Measurements from ENCODE around the gene SPATA9.
"Not testable (repeated sequence)": the region's sequence is repeated elsewhere in the genome, so short reads cannot be mapped to it uniquely, and the experiment has no call there.

The SPATA9 gene

GRCh38 chr5:95646569-95647431 is 36.0 kb downstream of the SPATA9 start, which contains the start of gene RFESD:
RFESD (plus strand) TSS chr5:95646777; CDS start chr5:95652272, 5,495 bp downstream.
- in situ Hi-C loops (cut with MboI; ENCODE audit: low pct_unique_long_range_greater_than_20kb, low sequenced_read_pairs, unreplicated experiment) = no loop called here
- no peak for TF ChIP-seq CTCF (IDR thresholded peaks at IDR 0.05; ENCODE audit: extremely low read depth, insufficient read depth, missing control alignments)
- peak; percentile 89 for DNase-seq (ENCODE audit: low spot score)

- DNase-seq (ENCODE audit: low spot score); in situ Hi-C loops (cut with MboI; ENCODE audit: low pct_unique_long_range_greater_than_20kb, low sequenced_read_pairs, unreplicated experiment): not testable (repeated sequence)
These were observed 36.6 kb downstream of the SPATA9 start for GRCh38 chr5:95646226-95646568.

GRCh38 chr5:95644351-95645042 is 38.3 kb downstream of the SPATA9 start:
- in situ Hi-C loops (cut with MboI; ENCODE audit: low pct_unique_long_range_greater_than_20kb, low sequenced_read_pairs, unreplicated experiment) = no loop called here
- TF ChIP-seq CTCF (IDR thresholded peaks at IDR 0.05; ENCODE audit: extremely low read depth, insufficient read depth, missing control alignments) = peak; percentile 76
- DNase-seq (ENCODE audit: low spot score) = peak; percentile 38

- no peak for DNase-seq (ENCODE audit: low spot score)
- in situ Hi-C loops (cut with MboI; ENCODE audit: low pct_unique_long_range_greater_than_20kb, low sequenced_read_pairs, unreplicated experiment) = no loop called here
- no peak for TF ChIP-seq CTCF (IDR thresholded peaks at IDR 0.05; ENCODE audit: extremely low read depth, insufficient read depth, missing control alignments)
These were observed 39.6 kb downstream of the SPATA9 start for GRCh38 chr5:95643152-95643551.

GRCh38 chr5:95641741-95642220 is 41.0 kb downstream of the SPATA9 start:
- no peak for DNase-seq (ENCODE audit: low spot score)
- in situ Hi-C loops (cut with MboI; ENCODE audit: low pct_unique_long_range_greater_than_20kb, low sequenced_read_pairs, unreplicated experiment) = no loop called here

DNA sequence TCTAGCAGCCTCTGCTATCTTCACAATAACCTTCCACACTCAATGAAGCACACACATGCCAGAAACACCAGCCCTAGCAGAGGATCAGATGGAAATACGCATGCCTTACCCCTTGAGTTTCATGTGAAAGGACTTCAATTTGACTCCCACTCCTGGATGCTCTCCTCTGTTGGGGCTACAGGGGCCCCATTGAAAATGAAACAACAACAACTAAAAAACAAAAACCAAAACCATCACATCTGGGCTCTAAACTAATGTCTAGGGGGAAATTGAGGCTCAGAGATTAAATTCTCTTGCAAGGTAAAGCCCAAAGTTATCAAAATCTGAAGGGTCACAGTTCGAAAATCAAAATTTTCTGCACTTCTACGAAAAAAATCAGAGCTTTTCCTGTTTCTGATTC is 44.2 kb downstream of the SPATA9 start:
- no peak for TF ChIP-seq CTCF (IDR thresholded peaks at IDR 0.05; ENCODE audit: extremely low read depth, insufficient read depth, missing control alignments)
- no peak for DNase-seq (ENCODE audit: low spot score)
- in situ Hi-C loops (cut with MboI; ENCODE audit: low pct_unique_long_range_greater_than_20kb, low sequenced_read_pairs, unreplicated experiment) = no loop called here

More at GRCh38 chr5:95641741-95642220, 41.0 kb downstream of the SPATA9 start:
- TF ChIP-seq CTCF (IDR thresholded peaks at IDR 0.05; ENCODE audit: extremely low read depth, insufficient read depth, missing control alignments) = no peak

DNA sequence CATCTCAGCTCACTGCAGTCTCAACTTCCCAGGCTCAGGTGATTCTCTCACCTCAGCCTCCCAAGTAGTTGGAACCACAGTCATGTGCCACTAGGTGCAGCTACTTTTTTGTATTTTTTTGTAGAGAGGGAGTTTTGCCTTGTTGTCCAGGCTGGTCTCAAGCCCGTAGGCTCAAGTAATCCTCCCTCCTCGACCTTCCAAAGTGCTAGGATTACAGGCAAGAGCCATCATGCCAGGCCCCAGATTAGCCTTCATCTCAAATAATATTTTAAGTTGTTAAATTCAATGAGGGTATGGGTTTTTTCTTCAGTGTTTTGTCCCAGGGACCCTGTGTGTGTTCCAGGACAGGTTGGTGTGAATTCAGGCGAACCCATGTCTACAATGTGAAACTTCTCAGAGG is 48.7 kb downstream of the SPATA9 start:
- no peak for TF ChIP-seq CTCF (IDR thresholded peaks at IDR 0.05; ENCODE audit: extremely low read depth, insufficient read depth, missing control alignments)
- in situ Hi-C loops (cut with MboI; ENCODE audit: low pct_unique_long_range_greater_than_20kb, low sequenced_read_pairs, unreplicated experiment) = no loop called here
- no peak for DNase-seq (ENCODE audit: low spot score)
